PFSK-1 (cell line): ENCODE results near the gene MKLN1.

ENCODE experiments used
- FOXP2 ChIP-seq: optimal IDR thresholded peaks from 2 replicates; pipeline ENCODE3; 2011; ENCODE audit warnings: borderline replicate concordance, control low read depth, inconsistent platforms; ENCODE audit not compliant: insufficient read depth; ENCODE audit errors: extremely low read length, extremely low read depth
- POLR2AphosphoS5 ChIP-seq: IDR thresholded peaks from 2 replicates; pipeline ENCODE4 v1.6.1; 2012; ENCODE audit warnings: low read depth, mild to moderate bottlenecking, control low read depth, low read length, moderate library complexity
- REST ChIP-seq, 2 experiments: IDR thresholded peaks; 2 replicates each; pipeline versions ENCODE4 v1.6.1 to v1.8.0; 2011 to 2012; ENCODE audit warnings: low read depth in 2 of 2, low read length in 2 of 2, control low read depth in 1 of 2, inconsistent platforms in 1 of 2, mild to moderate bottlenecking in 1 of 2, moderate library complexity in 1 of 2; ENCODE audit not compliant: insufficient read depth in 1 of 2
- SIN3A ChIP-seq: IDR thresholded peaks from 2 replicates; pipeline ENCODE4 v1.6.1; 2012; ENCODE audit warnings: mild to moderate bottlenecking, low read length, moderate library complexity, borderline replicate concordance; ENCODE audit not compliant: insufficient read depth
- TAF1 ChIP-seq: IDR thresholded peaks from 2 replicates; pipeline ENCODE4 v1.6.1; 2012; ENCODE audit warnings: low read length, control low read depth, borderline replicate concordance; ENCODE audit not compliant: insufficient read depth

- TF ChIP-seq TAF1: no peak
- no peak for TF ChIP-seq FOXP2
- no peak for TF ChIP-seq POLR2AphosphoS5
- TF ChIP-seq REST (IDR thresholded peaks at IDR 0.05; ENCODE audit: insufficient read depth in 1 of 2, low read depth in 2 of 2, low read length in 2 of 2): no peak
- no peak for TF ChIP-seq SIN3A
These were observed 162.2 kb downstream of the MKLN1 start for GRCh38 chr7:131489881-131490280.
